ENCODE data around the gene SEMA5B. TPM values are rescaled to one million over a fixed set of nuclear protein-coding genes. Genes with fewer than 3 reads are reported as not detected.

Gene SEMA5B
- total and polyA plus RNA-seq, 4 donors: 0.20 to 1.1 (median 0.23) TPM

DNA sequence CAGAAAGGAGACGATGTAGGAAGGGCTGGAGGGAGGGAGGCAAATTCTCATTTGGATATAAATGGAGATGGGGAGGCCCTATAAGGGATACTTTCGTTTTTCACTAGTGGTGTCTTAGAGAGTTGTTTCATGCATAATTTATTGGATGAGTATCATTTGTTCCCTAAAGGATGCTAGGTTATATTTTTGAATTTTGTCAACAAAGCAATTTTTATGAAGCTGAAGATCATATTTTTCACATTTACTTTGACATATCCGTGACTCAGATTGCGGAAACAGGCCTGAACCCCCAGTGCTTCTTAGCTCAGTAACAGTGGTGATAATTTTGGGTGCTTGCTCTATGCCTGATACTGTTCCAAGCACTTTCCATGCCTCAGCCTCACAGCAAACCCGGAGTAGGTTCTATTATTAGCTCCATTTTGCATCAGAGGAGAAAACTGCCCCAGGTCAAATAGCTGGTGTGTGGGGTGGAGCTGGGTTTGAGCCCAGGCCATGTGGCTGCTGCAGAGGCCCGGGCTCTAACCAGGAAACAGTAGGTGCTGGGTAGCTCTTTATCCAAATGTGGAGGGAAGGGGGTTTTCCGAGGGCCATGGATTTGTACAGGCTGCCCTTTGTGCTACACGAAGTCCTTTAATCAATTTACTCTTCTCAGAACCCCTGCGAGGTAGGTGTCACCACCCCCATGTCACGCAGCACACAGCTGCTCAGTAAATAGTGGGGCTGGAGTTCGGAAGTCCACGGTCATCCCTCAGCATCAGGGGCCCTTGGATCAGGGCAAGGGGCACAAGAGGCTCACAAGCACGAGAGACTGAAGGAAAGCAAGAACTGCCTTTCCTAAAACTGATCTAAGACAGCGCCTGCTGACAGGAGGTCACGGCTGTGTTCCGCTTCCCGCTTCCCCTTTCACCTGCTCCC lies 133.6 kb downstream of the SEMA5B start:
- Histone ChIP-seq H3K27me3 (ENCODE audit: control insufficient read depth in 4 of 4, insufficient read depth in 4 of 4, low read length in 3 of 4) (peaks cover 0 to 3% (median 0%) of the 10 kb centered on the region in 4 donors), H3K36me3 (ENCODE audit: control insufficient read depth in 4 of 4, insufficient read depth in 3 of 4, low read depth in 1 of 4, low read length in 3 of 4) (no peaks in the 10 kb centered on the region), H3K9ac (ENCODE audit: low read depth in 1 of 2, low read length in 2 of 2) (no peak overlapping the region), H3K4me3 (ENCODE audit: low read depth in 1 of 3, low read length in 3 of 3) (no peak overlapping the region), H3K4me1 (ENCODE audit: control insufficient read depth in 4 of 4, insufficient read depth in 4 of 4, low read length in 3 of 4) (peaks cover 0 to 1% (median 0%) of the 10 kb centered on the region in 4 donors), H3K9me3 (ENCODE audit: control insufficient read depth in 4 of 4, low read length in 3 of 4) (no peaks in the 10 kb centered on the region), H3K27ac (ENCODE audit: low read depth in 1 of 2, low read length in 2 of 2) (no peak overlapping the region)
- WGBS: 60% methylated on average over 17 of the region's 17 CpGs
- TF ChIP-seq HNF4A (conservative IDR thresholded peaks at IDR 0.05): no peak
- TF ChIP-seq, protein P1, sequence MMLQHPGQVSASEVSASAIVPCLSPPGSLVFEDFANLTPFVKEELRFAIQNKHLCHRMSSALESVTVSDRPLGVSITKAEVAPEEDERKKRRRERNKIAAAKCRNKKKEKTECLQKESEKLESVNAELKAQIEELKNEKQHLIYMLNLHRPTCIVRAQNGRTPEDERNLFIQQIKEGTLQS (IDR thresholded peaks at IDR 0.05): no peak
- TF ChIP-seq JUND (IDR thresholded peaks at IDR 0.05): no peak
- TF ChIP-seq YY1 (IDR thresholded peaks at IDR 0.05): no peak
- TF ChIP-seq ZBTB33 (IDR thresholded peaks at IDR 0.05): no peak
- TF ChIP-seq HNF4G (IDR thresholded peaks at IDR 0.05): no peak
- TF ChIP-seq SP1 (IDR thresholded peaks at IDR 0.05): no peak
- TF ChIP-seq TAF1 (conservative IDR thresholded peaks at IDR 0.05): no peak
- DNase-seq (ENCODE audit: low spot score): no peak

GRCh38 chr3:122893282-122893681 lies 134.3 kb downstream of the SEMA5B start:
- H3K36me3 ChIP-seq (ENCODE audit: control insufficient read depth in 4 of 4, insufficient read depth in 3 of 4, low read depth in 1 of 4, low read length in 3 of 4): no peaks in the 10 kb centered on the region
- peaks cover 0 to 1% (median 0%) of the 10 kb centered on the region in 4 donors for H3K4me1 ChIP-seq (ENCODE audit: control insufficient read depth in 4 of 4, insufficient read depth in 4 of 4, low read length in 3 of 4)
- DNase-seq (ENCODE audit: low spot score): no peak
- H3K9me3 ChIP-seq (ENCODE audit: control insufficient read depth in 4 of 4, low read length in 3 of 4): no peaks in the 10 kb centered on the region
- H3K27me3 ChIP-seq (ENCODE audit: control insufficient read depth in 4 of 4, insufficient read depth in 4 of 4, low read length in 3 of 4): peaks cover 0 to 3% (median 0%) of the 10 kb centered on the region in 4 donors
- no peak for TF ChIP-seq HNF4G (IDR thresholded peaks at IDR 0.05)
- TF ChIP-seq EGR1 (IDR thresholded peaks at IDR 0.05; ENCODE audit: low read depth in 2 of 2): no peak
- no peak overlapping the region for H3K4me3 ChIP-seq (ENCODE audit: low read depth in 1 of 3, low read length in 3 of 3)
- no peak overlapping the region for H3K9ac ChIP-seq (ENCODE audit: low read depth in 1 of 2, low read length in 2 of 2)
- 91% methylated on average over 8 of the region's 8 CpGs for WGBS
- H3K27ac ChIP-seq (ENCODE audit: low read depth in 1 of 2, low read length in 2 of 2): no peak overlapping the region

- H3K4me1 ChIP-seq (ENCODE audit: control insufficient read depth in 4 of 4, insufficient read depth in 4 of 4, low read length in 3 of 4): peaks cover 0 to 1% (median 0%) of the 10 kb centered on the region in 4 donors
- 95% methylated on average over 21 of the region's 21 CpGs for WGBS
- H3K9me3 ChIP-seq (ENCODE audit: control insufficient read depth in 4 of 4, low read length in 3 of 4): no peaks in the 10 kb centered on the region
- no peak overlapping the region for H3K4me3 ChIP-seq (ENCODE audit: low read depth in 1 of 3, low read length in 3 of 3)
- H3K27me3 ChIP-seq (ENCODE audit: control insufficient read depth in 4 of 4, insufficient read depth in 4 of 4, low read length in 3 of 4): peaks cover 0 to 3% (median 0%) of the 10 kb centered on the region in 4 donors
- H3K36me3 ChIP-seq (ENCODE audit: control insufficient read depth in 4 of 4, insufficient read depth in 3 of 4, low read depth in 1 of 4, low read length in 3 of 4): no peaks in the 10 kb centered on the region
- no peak overlapping the region for H3K27ac ChIP-seq (ENCODE audit: low read depth in 1 of 2, low read length in 2 of 2)
- no peak overlapping the region for H3K9ac ChIP-seq (ENCODE audit: low read depth in 1 of 2, low read length in 2 of 2)
- TF ChIP-seq HNF4G (IDR thresholded peaks at IDR 0.05): no peak
- TF ChIP-seq HNF4A (conservative IDR thresholded peaks at IDR 0.05): no peak
- TF ChIP-seq TAF1 (conservative IDR thresholded peaks at IDR 0.05): no peak
- TF ChIP-seq YY1 (IDR thresholded peaks at IDR 0.05): no peak
- no peak for DNase-seq (ENCODE audit: low spot score)
Measured at GRCh38 chr3:122892118-122892960, 135.2 kb downstream of the SEMA5B start.

All from liver (tissue), 9 donors.